Measurements from ENCODE around the gene IGFALS. TPM values are rescaled to one million over a fixed set of nuclear protein-coding genes. Genes with fewer than 3 reads are reported as not detected.
A peak's percentile ranks its signal among the peaks of the same experiment; 100 is the strongest.

The IGFALS gene
- total RNA-seq, 6 donors from 2014 or later = 1.0 to 11.5 (median 3.1) TPM

DNA sequence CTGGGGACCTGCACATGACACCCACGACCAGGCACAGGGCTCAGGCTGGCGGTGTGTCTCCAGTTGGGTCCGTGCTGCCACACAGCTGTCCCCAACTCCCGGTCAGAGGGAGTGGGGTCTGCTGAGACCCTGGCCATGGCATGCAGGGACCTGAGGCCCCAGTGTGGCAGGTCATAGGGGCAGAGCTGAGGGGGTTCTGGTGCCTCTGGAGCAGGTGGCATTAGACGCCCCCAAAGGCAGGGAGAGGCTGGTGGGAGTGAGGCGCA lies 6.5 kb downstream of the IGFALS start:
- Histone ChIP-seq H3K9me3 (no peaks in the 10 kb centered on the region), H3K36me3 (peaks cover 3 to 68% (median 40%) of the 10 kb centered on the region in 4 donors), H3K4me3 (no peak overlapping the region), H3K27me3 (no peaks in the 10 kb centered on the region), H3K4me1 (peaks cover 11 to 28% (median 11%) of the 10 kb centered on the region in 4 donors), H3K27ac (no peak overlapping the region)
- DNase-seq (no peak), ATAC-seq (ENCODE audit: low FRiP score in 2 of 2) (no peak)
- TF ChIP-seq POLR2A (IDR thresholded peaks at IDR 0.05) (no peak), EP300 (IDR thresholded peaks at IDR 0.05) (no peak), POLR2AphosphoS5 (IDR thresholded peaks at IDR 0.05) (no peak)
- TF ChIP-seq, protein P1, sequence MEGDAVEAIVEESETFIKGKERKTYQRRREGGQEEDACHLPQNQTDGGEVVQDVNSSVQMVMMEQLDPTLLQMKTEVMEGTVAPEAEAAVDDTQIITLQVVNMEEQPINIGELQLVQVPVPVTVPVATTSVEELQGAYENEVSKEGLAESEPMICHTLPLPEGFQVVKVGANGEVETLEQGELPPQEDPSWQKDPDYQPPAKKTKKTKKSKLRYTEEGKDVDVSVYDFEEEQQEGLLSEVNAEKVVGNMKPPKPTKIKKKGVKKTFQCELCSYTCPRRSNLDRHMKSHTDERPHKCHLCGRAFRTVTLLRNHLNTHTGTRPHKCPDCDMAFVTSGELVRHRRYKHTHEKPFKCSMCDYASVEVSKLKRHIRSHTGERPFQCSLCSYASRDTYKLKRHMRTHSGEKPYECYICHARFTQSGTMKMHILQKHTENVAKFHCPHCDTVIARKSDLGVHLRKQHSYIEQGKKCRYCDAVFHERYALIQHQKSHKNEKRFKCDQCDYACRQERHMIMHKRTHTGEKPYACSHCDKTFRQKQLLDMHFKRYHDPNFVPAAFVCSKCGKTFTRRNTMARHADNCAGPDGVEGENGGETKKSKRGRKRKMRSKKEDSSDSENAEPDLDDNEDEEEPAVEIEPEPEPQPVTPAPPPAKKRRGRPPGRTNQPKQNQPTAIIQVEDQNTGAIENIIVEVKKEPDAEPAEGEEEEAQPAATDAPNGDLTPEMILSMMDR (IDR thresholded peaks at IDR 0.05) = no peak
- 91 to 100% methylated on average over 4 to 6 of the region's 6 CpGs for WGBS, 2 donors

- ATAC-seq (ENCODE audit: low FRiP score in 2 of 2) (no peak), DNase-seq (peak in 1 of 2 donors; percentile 82)
- H3K27ac ChIP-seq = no peak overlapping the region
- WGBS, 2 donors = 90 to 93% methylated on average over 17 to 51 of the region's 51 CpGs
- no peak overlapping the region for H3K4me3 ChIP-seq
- H3K36me3 ChIP-seq = peaks cover 3 to 62% (median 37%) of the 10 kb centered on the region in 4 donors
- no peaks in the 10 kb centered on the region for H3K9me3 ChIP-seq
- TF ChIP-seq, protein P1 (IDR thresholded peaks at IDR 0.05) = no peak
- no peak for TF ChIP-seq POLR2AphosphoS5 (IDR thresholded peaks at IDR 0.05)
- no peak for TF ChIP-seq POLR2A (IDR thresholded peaks at IDR 0.05)
- no peak for TF ChIP-seq EP300 (IDR thresholded peaks at IDR 0.05)
- peaks cover 14 to 33% (median 14%) of the 10 kb centered on the region in 4 donors for H3K4me1 ChIP-seq
- no peaks in the 10 kb centered on the region for H3K27me3 ChIP-seq
Observed at GRCh38 chr16:1786242-1787055, 7.1 kb downstream of the IGFALS start.

DNA sequence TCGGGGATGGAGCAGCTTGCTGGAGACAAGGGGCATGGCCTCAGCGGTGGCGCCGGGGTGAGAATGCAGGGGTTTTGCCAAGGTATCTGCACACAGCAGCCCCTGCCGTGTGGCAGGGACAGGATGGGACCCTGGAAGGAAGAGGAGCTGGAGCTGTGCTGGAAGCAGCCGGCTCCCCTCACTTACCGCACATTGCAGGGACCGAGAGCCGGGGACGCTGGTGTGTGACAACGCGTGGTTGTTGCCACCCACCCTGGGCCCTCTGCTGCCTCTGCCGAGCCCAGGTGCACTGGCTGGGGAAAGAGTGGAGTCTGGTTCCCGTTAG lies 7.7 kb downstream of the IGFALS start:
- ATAC-seq (ENCODE audit: low FRiP score in 2 of 2) (no peak), DNase-seq (peak in 1 of 2 donors; percentile 62)
- Histone ChIP-seq H3K4me1 (peaks cover 20 to 40% (median 21%) of the 10 kb centered on the region in 4 donors), H3K36me3 (peaks cover 3 to 56% (median 34%) of the 10 kb centered on the region in 4 donors), H3K27ac (no peak overlapping the region), H3K9me3 (no peaks in the 10 kb centered on the region), H3K4me3 (no peak overlapping the region), H3K27me3 (no peaks in the 10 kb centered on the region)
- 88 to 91% methylated on average over 8 to 13 of the region's 14 CpGs for WGBS, 2 donors
- TF ChIP-seq EP300 (IDR thresholded peaks at IDR 0.05) (no peak), POLR2A (IDR thresholded peaks at IDR 0.05) (no peak), POLR2AphosphoS5 (IDR thresholded peaks at IDR 0.05) (no peak)
- TF ChIP-seq, protein P1 (IDR thresholded peaks at IDR 0.05) = no peak

DNA sequence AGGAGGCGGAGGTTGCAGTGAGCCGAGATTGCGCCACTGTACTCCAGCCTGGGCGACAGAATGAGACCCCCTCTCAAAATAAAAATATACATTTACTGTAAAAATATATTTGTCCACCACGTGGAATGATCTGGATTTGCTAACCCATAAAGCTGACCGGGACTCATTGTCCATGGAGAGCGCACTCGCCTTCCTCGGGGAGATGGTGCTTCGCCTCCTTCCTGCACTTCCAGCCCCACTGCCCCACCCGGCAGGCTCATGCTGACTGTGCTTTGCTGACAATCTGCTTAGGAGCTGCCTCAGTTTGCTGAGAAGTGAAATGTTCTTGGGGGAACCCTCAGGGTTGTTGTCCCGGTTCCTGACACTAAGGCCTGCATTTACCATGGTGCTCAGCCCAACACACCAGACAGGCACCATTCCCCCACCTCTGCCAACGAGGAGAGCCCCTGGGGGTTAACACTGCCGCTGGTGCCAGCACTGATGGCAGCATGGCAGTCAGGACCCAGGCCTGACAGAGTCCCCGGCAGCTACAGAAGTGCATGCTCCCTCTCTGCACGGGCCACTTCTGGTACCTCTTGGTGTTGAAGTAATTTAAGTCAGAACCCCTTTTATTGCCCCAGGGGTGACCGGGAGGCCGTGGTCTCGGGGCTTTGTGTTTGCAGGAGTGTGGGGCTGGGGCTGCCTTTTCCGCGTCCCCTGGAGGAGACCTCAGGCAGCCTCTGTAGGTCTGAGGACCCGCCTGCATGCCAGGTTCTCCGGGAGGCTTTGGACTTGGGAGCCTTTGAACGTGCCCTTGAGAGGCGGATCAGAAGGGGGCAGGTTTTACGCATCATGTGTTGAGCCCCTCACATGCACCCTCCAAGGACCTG lies 8.3 kb downstream of the IGFALS start:
- Histone ChIP-seq H3K36me3 (peaks cover 3 to 55% (median 32%) of the 10 kb centered on the region in 4 donors), H3K4me1 (peaks cover 23 to 43% (median 25%) of the 10 kb centered on the region in 4 donors), H3K9me3 (no peaks in the 10 kb centered on the region), H3K4me3 (no peak overlapping the region), H3K27me3 (no peaks in the 10 kb centered on the region), H3K27ac (no peak overlapping the region)
- TF ChIP-seq EP300 (IDR thresholded peaks at IDR 0.05) (no peak), POLR2A (IDR thresholded peaks at IDR 0.05) (no peak), POLR2AphosphoS5 (IDR thresholded peaks at IDR 0.05) (no peak)
- TF ChIP-seq, protein P1 (IDR thresholded peaks at IDR 0.05) = no peak
- DNase-seq (no peak), ATAC-seq (ENCODE audit: low FRiP score in 2 of 2) (no peak)
- WGBS, 2 donors = 90 to 92% methylated on average over 15 to 26 of the region's 26 CpGs
